NCI-H526 (cell line): ENCODE measurements around the gene TBC1D19.

Source experiments
- DNase-seq, 2 experiments: peaks; one replicate each; lab custom pipeline; 2025; lab: John Stamatoyannopoulos, UW

Gene TBC1D19

GRCh38 chr4:26782168-26782829, 198.4 kb downstream of the TBC1D19 start:
- no peak for DNase-seq

GRCh38 chr4:26782830-26783202, 198.9 kb downstream of the TBC1D19 start:
- DNase-seq, result no peak

- DNase-seq, result no peak
Measured at GRCh38 chr4:26784207-26784865, 200.5 kb downstream of the TBC1D19 start.

GRCh38 chr4:26785312-26785711, 201.4 kb downstream of the TBC1D19 start:
- no peak for DNase-seq

GRCh38 chr4:26785810-26786209, 201.9 kb downstream of the TBC1D19 start:
- DNase-seq, result no peak

GRCh38 chr4:26786916-26787315, 203.0 kb downstream of the TBC1D19 start:
- no peak for DNase-seq

GRCh38 chr4:26787461-26788340, 203.8 kb downstream of the TBC1D19 start:
- no peak for DNase-seq

GRCh38 chr4:26788341-26788733, 204.5 kb downstream of the TBC1D19 start:
- no peak for DNase-seq

- no peak for DNase-seq
Measured at GRCh38 chr4:26789208-26789607, 205.3 kb downstream of the TBC1D19 start.

GRCh38 chr4:26791346-26791745, 207.5 kb downstream of the TBC1D19 start:
- DNase-seq, result no peak

- no peak for DNase-seq
Measured at GRCh38 chr4:26792639-26793038, 208.8 kb downstream of the TBC1D19 start.

- no peak for DNase-seq
Measured at GRCh38 chr4:26793735-26794134, 209.9 kb downstream of the TBC1D19 start.

- no peak for DNase-seq
Measured at GRCh38 chr4:26796081-26796480, 212.2 kb downstream of the TBC1D19 start.

GRCh38 chr4:26802790-26803189, 218.9 kb downstream of the TBC1D19 start:
- no peak for DNase-seq

- DNase-seq, result no peak
Measured at GRCh38 chr4:26803211-26803861, 219.5 kb downstream of the TBC1D19 start.

GRCh38 chr4:26804451-26804850, 220.6 kb downstream of the TBC1D19 start:
- DNase-seq, result no peak

- no peak for DNase-seq
Measured at GRCh38 chr4:26804925-26805324, 221.0 kb downstream of the TBC1D19 start.
